Prostate gland (tissue), 2 donors: Measurements from ENCODE around the gene CERS6. TPM values are rescaled to one million over a fixed set of nuclear protein-coding genes. Genes with fewer than 3 reads are reported as not detected.

Source experiments
- DNase-seq: peaks from one replicate; pipeline ENCODE4 v3.0.0-alpha.2; 2019; ENCODE audit warnings: low spot score
- H3K27ac ChIP-seq, 2 donors: fragments of 200-600 bp; sonication (generic); 2 replicates each; pipeline ENCODE4 v1.5.1; 2017 to 2019
- H3K27me3 ChIP-seq: fragments of 200-600 bp; sonication (generic); replicated peaks from 2 replicates; pipeline ENCODE4 v1.5.1; 2019; ENCODE audit not compliant: insufficient read depth
- H3K36me3 ChIP-seq, 2 donors: fragments of 200-600 bp; sonication (generic); 1 replicate in 1 of 2; 2 replicates in 1 of 2; pipeline versions ENCODE4 v1.5.1 to v1.8.1; 2017 to 2019
- H3K4me1 ChIP-seq: fragments of 200-600 bp; sonication (generic); replicated peaks from 2 replicates; pipeline ENCODE4 v1.5.1; 2019
- H3K4me3 ChIP-seq, 2 donors: fragments of 200-600 bp; sonication (generic); 2 replicates each; pipeline ENCODE4 v1.5.1; 2017 to 2019
- H3K9me3 ChIP-seq: fragments of 200-600 bp; sonication (generic); 2 replicates; pipeline ENCODE4 v1.5.1; 2017
- CTCF ChIP-seq, 4 experiments: fragments of 200-600 bp in 2 of 4; fragments of 450-650 bp in 2 of 4; sonication (generic) in 2 of 4; IDR thresholded peaks; 1 replicate in 3 of 4; 2 replicates in 1 of 4; pipeline ENCODE4 v1.5.1; 2016 to 2019; ENCODE audit warnings: antibody characterized with exemption in 4 of 4, mild to moderate bottlenecking in 2 of 4, moderate library complexity in 2 of 4
- POLR2A ChIP-seq: fragments of 450-650 bp; IDR thresholded peaks from one replicate; pipeline ENCODE4 v1.6.1; 2016; ENCODE audit warnings: antibody characterized with exemption, mild to moderate bottlenecking
- POLR2AphosphoS5 ChIP-seq: sonication (generic); formaldehyde crosslinking; IDR thresholded peaks from one replicate; pipeline ENCODE4 v1.6.1; 2017; ENCODE audit warnings: antibody characterized with exemption
- WGBS: methylation state at CpG from one replicate; pipeline ENCODE4 v1.1.5; 2018; 5-methylcytosine and 5-hydroxymethylcytosine counted together
- intact Hi-C: fragments of 100-400 bp; cut with DNase I; formaldehyde crosslinking; loops from one replicate; pipeline ENCODE4 v1.14.2; 2022
- total RNA-seq, 2 donors: library from RNA; depleted of rRNA; stranded (reverse); fragments of >200 nt; gene quantifications; one replicate each; pipeline ENCODE4 v1.1.0, GENCODE V29; 2016

CERS6 gene
- total RNA-seq, 2 donors from 2014 or later = 30.1 to 67.8 TPM

GRCh38 chr2:168801471-168801870 is 345.4 kb downstream of the CERS6 start:
- WGBS = 47% methylated on average over 2 of the region's 2 CpGs

GRCh38 chr2:168801961-168802858 is 346.1 kb downstream of the CERS6 start, which contains the start of gene NOSTRIN:
Gene NOSTRIN, plus strand, starts transcription at chr2:168802637. Its CDS starts 10 bp downstream, at chr2:168802647.
- intact Hi-C loops = no loop called here
- Histone ChIP-seq H3K27ac (peak within 1 kb of the TSS; percentile 0 to 33), H3K27me3 (no peaks in the 10 kb centered on the region), H3K9me3 (no peaks in the 10 kb centered on the region), H3K36me3 (no peaks in the 10 kb centered on the region), H3K4me1 (no peaks in the 10 kb centered on the region), H3K4me3 (peak within 1 kb of the TSS; percentile 9 to 28)
- DNase-seq = peak; percentile 17
- no peak for TF ChIP-seq POLR2A
- peak; percentile 25 for TF ChIP-seq POLR2AphosphoS5
- WGBS = 31% methylated on average over 10 of the region's 10 CpGs

More at GRCh38 chr2:168801471-168801870, 345.4 kb downstream of the CERS6 start:
- peak overlapping the region in 1 of 2 donors; percentile 33 for H3K27ac ChIP-seq
- H3K27me3 ChIP-seq = no peaks in the 10 kb centered on the region
- no peaks in the 10 kb centered on the region for H3K9me3 ChIP-seq
- intact Hi-C loops = no loop called here
- H3K4me3 ChIP-seq = no peak overlapping the region
- no peaks in the 10 kb centered on the region for H3K4me1 ChIP-seq
- H3K36me3 ChIP-seq = no peaks in the 10 kb centered on the region
- DNase-seq = no peak
- TF ChIP-seq CTCF (IDR thresholded peaks at IDR 0.05) (no peak), POLR2AphosphoS5 (no peak), POLR2A (no peak)

- Histone ChIP-seq H3K4me1 (no peaks in the 10 kb centered on the region), H3K36me3 (no peaks in the 10 kb centered on the region), H3K27me3 (no peaks in the 10 kb centered on the region), H3K4me3 (peak overlapping the region; percentile 9 to 28), H3K27ac (peak overlapping the region; percentile 0 to 33), H3K9me3 (no peaks in the 10 kb centered on the region)
- TF ChIP-seq POLR2A = no peak
- TF ChIP-seq CTCF (IDR thresholded peaks at IDR 0.05) = no peak
- no peak for TF ChIP-seq POLR2AphosphoS5
- DNase-seq = no peak
- WGBS = 52% methylated on average over 5 of the region's 5 CpGs
- intact Hi-C loops = no loop called here
Observed at GRCh38 chr2:168802859-168803725, 347.0 kb downstream of the CERS6 start.

- H3K27me3 ChIP-seq = no peaks in the 10 kb centered on the region
- H3K27ac ChIP-seq = no peak overlapping the region
- no peaks in the 10 kb centered on the region for H3K4me1 ChIP-seq
- H3K36me3 ChIP-seq = no peaks in the 10 kb centered on the region
- no peak for DNase-seq
- H3K9me3 ChIP-seq = no peaks in the 10 kb centered on the region
- no peak overlapping the region for H3K4me3 ChIP-seq
- 76% methylated on average over 3 of the region's 3 CpGs for WGBS
- intact Hi-C loops = no loop called here
- TF ChIP-seq POLR2AphosphoS5 = no peak
- TF ChIP-seq CTCF (IDR thresholded peaks at IDR 0.05) = no peak
- no peak for TF ChIP-seq POLR2A
Observed at GRCh38 chr2:168804214-168804613, 348.1 kb downstream of the CERS6 start.

- no peak overlapping the region for H3K27ac ChIP-seq
Observed at GRCh38 chr2:168805615-168806014, 349.5 kb downstream of the CERS6 start.

More at GRCh38 chr2:168805615-168806014, 349.5 kb downstream of the CERS6 start:
- intact Hi-C loops = no loop called here
- no peaks in the 10 kb centered on the region for H3K4me1 ChIP-seq
- no peaks in the 10 kb centered on the region for H3K9me3 ChIP-seq
- H3K36me3 ChIP-seq = no peaks in the 10 kb centered on the region
- no peaks in the 10 kb centered on the region for H3K27me3 ChIP-seq
- 98% methylated on average over 7 of the region's 7 CpGs for WGBS
- no peak for DNase-seq
- H3K4me3 ChIP-seq = no peak overlapping the region
- TF ChIP-seq POLR2A = no peak
- no peak for TF ChIP-seq CTCF (IDR thresholded peaks at IDR 0.05)
- no peak for TF ChIP-seq POLR2AphosphoS5
